VCaP (cell line): Measurements from ENCODE around the gene TRA2A.

Experiments
- H3K27ac ChIP-seq: fragments of 450-650 bp; 2 replicates; pipeline ENCODE4 v1.5.1; 2017
- CTCF ChIP-seq: fragments of 450-650 bp; conservative IDR thresholded peaks from 2 replicates; pipeline ENCODE4 v1.5.1; 2017; ENCODE audit warnings: mild to moderate bottlenecking, moderate library complexity

Gene TRA2A

GRCh38 chr7:23531794-23532489, at the start of gene TRA2A:
Gene TRA2A, minus strand, starts transcription at chr7:23531981. Its CDS starts 157 bp downstream, at chr7:23531824.
- no peak for TF ChIP-seq CTCF
- peak within 1 kb of the TSS; percentile 91 for H3K27ac ChIP-seq

GRCh38 chr7:23570592-23571200, 38.9 kb upstream of the TRA2A start:
- no peak overlapping the region for H3K27ac ChIP-seq
- peak; percentile 84 for TF ChIP-seq CTCF

- no peak for TF ChIP-seq CTCF
Observed at GRCh38 chr7:23558303-23558702, 26.5 kb upstream of the TRA2A start.

GRCh38 chr7:23547662-23548061, 15.9 kb upstream of the TRA2A start:
- no peak for TF ChIP-seq CTCF
- no peak overlapping the region for H3K27ac ChIP-seq

More at GRCh38 chr7:23558303-23558702, 26.5 kb upstream of the TRA2A start:
- H3K27ac ChIP-seq, result no peak overlapping the region

GRCh38 chr7:23546897-23547572, 15.3 kb upstream of the TRA2A start:
- TF ChIP-seq CTCF, result peak; percentile 96
- H3K27ac ChIP-seq, result no peak overlapping the region

- H3K27ac ChIP-seq, result no peak overlapping the region
- no peak for TF ChIP-seq CTCF
Observed at GRCh38 chr7:23545493-23545892, 13.7 kb upstream of the TRA2A start.

- peak; percentile 86 for TF ChIP-seq CTCF
- H3K27ac ChIP-seq, result no peak overlapping the region
Observed at GRCh38 chr7:23544913-23545354, 13.2 kb upstream of the TRA2A start.
